ENCODE measurements around the gene PPP1R15B. TPM values are rescaled to one million over a fixed set of nuclear protein-coding genes. Genes with fewer than 3 reads are reported as not detected.

PPP1R15B gene
- total RNA-seq, 2 experiments from 2014 or later = 64.7 to 66.0 TPM

GRCh38 chr1:204361781-204362180 is 49.8 kb downstream of the PPP1R15B start:
- ATAC-seq = no peak
- H3K27ac Mint-ChIP-seq = no peak overlapping the region
- no peak for DNase-seq
- CTCF ChIA-PET = interaction anchor here (0.9 to 5.9 kb wide), 9 partner anchors 13 to 196 kb away, joined by 3 to 122 read pairs (median 23); partner anchors contain the start of genes GOLT1A and REN
- no peaks in the 10 kb centered on the region for H3K36me3 Mint-ChIP-seq (ENCODE audit: low read depth)
- H3K4me3 Mint-ChIP-seq = no peak overlapping the region
- H3K27me3 Mint-ChIP-seq (ENCODE audit: low read depth) = peaks cover 8% of the 10 kb centered on the region
- H3K4me1 Mint-ChIP-seq (ENCODE audit: low read depth) = peaks cover 12% of the 10 kb centered on the region
- POLR2A ChIA-PET = no interaction called here
- H3K9me3 Mint-ChIP-seq (ENCODE audit: insufficient read depth) = no peaks in the 10 kb centered on the region

DNA sequence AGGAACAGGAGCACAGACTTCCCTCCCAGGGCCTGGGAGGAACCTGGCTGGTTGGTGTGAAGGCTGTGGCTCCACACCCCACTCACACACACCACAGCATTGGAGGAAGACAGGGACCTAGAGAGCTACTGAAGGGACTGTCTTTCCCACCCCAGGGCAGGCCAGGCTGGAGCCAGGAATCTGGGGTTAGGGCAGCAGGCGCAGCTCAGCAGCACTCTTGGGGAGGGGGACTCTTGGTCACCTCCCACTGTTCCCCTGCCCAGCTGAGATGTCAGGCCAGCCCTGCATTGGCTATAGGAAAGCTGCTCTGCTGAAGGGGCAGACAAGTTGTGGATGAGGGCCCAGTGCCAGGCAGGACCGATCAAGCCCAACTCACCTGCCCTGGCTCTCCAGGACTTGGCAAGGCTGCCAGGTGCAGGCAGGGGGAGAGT is 50.3 kb downstream of the PPP1R15B start:
- H3K36me3 Mint-ChIP-seq (ENCODE audit: low read depth) = no peaks in the 10 kb centered on the region
- ChIA-PET CTCF (interaction anchor here (0.9 to 5.9 kb wide), 6 partner anchors 14 to 446 kb away, joined by 3 to 122 read pairs (median 36); partner anchors contain the start of genes GOLT1A and REN), POLR2A (interaction anchor here (0.6 kb wide), 1 partner anchor 133 kb away, joined by 4 read pairs; no protein-coding TSS in a partner anchor)
- no peak for ATAC-seq
- peaks cover 12% of the 10 kb centered on the region for H3K4me1 Mint-ChIP-seq (ENCODE audit: low read depth)
- no peak for DNase-seq
- no peak overlapping the region for H3K4me3 Mint-ChIP-seq
- no peaks in the 10 kb centered on the region for H3K9me3 Mint-ChIP-seq (ENCODE audit: insufficient read depth)
- no peak overlapping the region for H3K27ac Mint-ChIP-seq
- H3K27me3 Mint-ChIP-seq (ENCODE audit: low read depth) = peaks cover 8% of the 10 kb centered on the region

DNA sequence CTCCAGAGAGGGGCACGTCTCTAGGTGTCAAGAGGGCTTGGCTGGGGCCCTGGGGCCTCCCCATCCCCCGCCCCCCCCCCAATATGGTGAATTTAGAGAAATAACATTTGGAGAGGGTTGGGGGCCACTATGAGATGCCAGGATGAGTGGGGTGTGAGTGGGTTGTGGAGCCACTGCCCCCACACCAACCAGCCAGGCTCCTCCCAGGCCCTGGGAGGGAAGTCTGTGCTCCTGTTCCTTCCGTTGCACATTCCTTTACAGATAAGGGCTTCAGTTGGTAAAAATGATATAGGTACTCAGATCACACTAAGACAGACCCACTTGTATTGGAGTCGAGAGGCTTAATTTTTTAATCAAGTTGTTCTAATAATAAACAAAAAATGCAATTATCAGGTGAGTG is 51.3 kb downstream of the PPP1R15B start:
- ATAC-seq (no peak), DNase-seq (no peak)
- Mint-ChIP-seq H3K4me1 (ENCODE audit: low read depth) (peaks cover 12% of the 10 kb centered on the region), H3K9me3 (ENCODE audit: insufficient read depth) (no peaks in the 10 kb centered on the region), H3K4me3 (no peak overlapping the region), H3K36me3 (ENCODE audit: low read depth) (no peaks in the 10 kb centered on the region), H3K27ac (no peak overlapping the region), H3K27me3 (ENCODE audit: low read depth) (peaks cover 8% of the 10 kb centered on the region)
- ChIA-PET CTCF (interaction anchor here (0.8 to 5.9 kb wide), 7 partner anchors 8 to 447 kb away, joined by 3 to 122 read pairs (median 3); partner anchors contain the start of genes GOLT1A and REN), POLR2A (no interaction called here)

DNA sequence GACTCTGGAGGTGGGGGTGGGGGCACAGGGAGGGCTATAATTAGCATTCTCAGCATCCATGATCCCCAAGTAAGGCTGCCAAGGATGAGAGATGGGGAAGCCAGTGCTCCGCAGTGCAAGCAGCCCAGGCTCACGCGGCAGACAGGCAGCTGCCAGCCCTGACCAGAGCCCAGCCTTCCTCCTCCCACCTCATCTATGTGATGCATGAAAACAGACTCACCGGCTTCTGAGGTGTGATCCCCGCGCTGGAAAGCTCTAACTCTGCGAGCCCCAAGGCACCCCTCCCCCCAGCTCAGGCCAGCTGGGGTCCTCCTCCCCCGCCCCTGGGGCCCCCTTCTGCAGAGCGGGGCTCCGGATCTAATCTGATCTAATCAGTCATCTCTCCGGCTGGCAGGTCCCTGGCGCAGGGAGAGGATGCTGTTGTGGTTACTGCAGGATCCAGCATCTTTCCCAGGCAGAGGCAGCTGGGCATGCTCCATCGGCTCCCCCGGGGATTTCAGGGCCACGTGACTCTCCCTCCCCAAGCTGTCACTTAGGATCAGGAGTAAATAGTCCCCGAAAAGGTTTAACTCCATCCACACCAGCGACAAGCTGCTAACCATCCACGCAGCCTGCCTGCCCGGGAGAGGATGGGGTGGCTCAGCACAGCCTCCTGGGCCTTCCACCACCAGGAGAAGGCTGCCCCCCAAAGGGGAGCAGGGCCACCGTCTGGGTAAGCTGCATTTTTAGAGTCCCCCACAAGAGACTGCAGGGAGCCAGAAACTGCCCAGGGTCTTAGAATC is 52.0 kb downstream of the PPP1R15B start, which contains the start of gene PLEKHA6:
Gene PLEKHA6 (minus strand): TSS at position 456 of the 782 bp plus-strand sequence. CDS start 86,202 bp downstream, outside the sequence.
- ATAC-seq = no peak
- no peaks in the 10 kb centered on the region for H3K36me3 Mint-ChIP-seq (ENCODE audit: low read depth)
- DNase-seq = no peak
- H3K9me3 Mint-ChIP-seq (ENCODE audit: insufficient read depth) = no peaks in the 10 kb centered on the region
- H3K4me1 Mint-ChIP-seq (ENCODE audit: low read depth) = peaks cover 12% of the 10 kb centered on the region
- no peak within 1 kb of the TSS for H3K27ac Mint-ChIP-seq
- peaks cover 8% of the 10 kb centered on the region for H3K27me3 Mint-ChIP-seq (ENCODE audit: low read depth)
- ChIA-PET POLR2A (no interaction called here), CTCF (interaction anchor here (0.7 to 5.9 kb wide), 6 partner anchors 38 to 239 kb away, joined by 3 to 122 read pairs (median 6); partner anchors contain the start of genes GOLT1A and REN)
- H3K4me3 Mint-ChIP-seq = no peak within 1 kb of the TSS

DNA sequence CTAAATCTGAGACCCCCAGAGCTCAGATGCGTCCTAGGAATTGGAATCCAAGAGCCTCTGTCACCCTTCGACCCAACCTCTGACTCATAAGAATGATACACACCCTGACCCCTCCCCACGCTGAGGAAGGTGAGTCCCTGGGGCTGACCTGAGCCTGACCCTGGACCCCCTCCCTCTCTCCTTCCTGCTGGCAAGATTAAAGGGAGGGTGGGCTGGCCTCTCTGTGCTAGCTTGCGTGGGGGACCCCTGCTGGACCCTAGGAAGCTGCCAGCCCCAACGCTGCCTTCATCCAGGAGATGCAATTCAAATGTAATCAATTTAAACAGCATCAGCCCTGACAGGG is 52.5 kb downstream of the PPP1R15B start:
- DNase-seq (no peak), ATAC-seq (no peak)
- no peaks in the 10 kb centered on the region for H3K36me3 Mint-ChIP-seq (ENCODE audit: low read depth)
- POLR2A ChIA-PET = no interaction called here
- peaks cover 8% of the 10 kb centered on the region for H3K27me3 Mint-ChIP-seq (ENCODE audit: low read depth)
- no peak overlapping the region for H3K27ac Mint-ChIP-seq
- CTCF ChIA-PET = interaction anchor here (0.7 to 5.9 kb wide), 4 partner anchors 39 to 193 kb away, joined by 3 to 122 read pairs (median 36); partner anchors contain the start of genes GOLT1A and REN
- H3K4me3 Mint-ChIP-seq = no peak overlapping the region
- no peaks in the 10 kb centered on the region for H3K9me3 Mint-ChIP-seq (ENCODE audit: insufficient read depth)
- H3K4me1 Mint-ChIP-seq (ENCODE audit: low read depth) = peaks cover 12% of the 10 kb centered on the region

GRCh38 chr1:204358605-204359004 is 53.0 kb downstream of the PPP1R15B start:
- Mint-ChIP-seq H3K27me3 (ENCODE audit: low read depth) (peaks cover 8% of the 10 kb centered on the region), H3K27ac (no peak overlapping the region), H3K4me3 (no peak overlapping the region), H3K9me3 (ENCODE audit: insufficient read depth) (no peaks in the 10 kb centered on the region), H3K36me3 (ENCODE audit: low read depth) (no peaks in the 10 kb centered on the region), H3K4me1 (ENCODE audit: low read depth) (peaks cover 7% of the 10 kb centered on the region)
- ChIA-PET POLR2A (no interaction called here), CTCF (interaction anchor here (0.7 to 3.2 kb wide), 2 partner anchors 40 to 144 kb away, joined by 3 to 9 read pairs; partner anchors contain the start of gene GOLT1A)
- DNase-seq (no peak), ATAC-seq (no peak)

- POLR2A ChIA-PET = no interaction called here
- DNase-seq (no peak), ATAC-seq (no peak)
- CTCF ChIA-PET = interaction anchor here (1.0 to 1.4 kb wide), 2 partner anchors 41 to 195 kb away, joined by 3 to 4 read pairs; no protein-coding TSS in a partner anchor
- no peak overlapping the region for H3K27ac Mint-ChIP-seq
- no peaks in the 10 kb centered on the region for H3K4me1 Mint-ChIP-seq (ENCODE audit: low read depth)
- peaks cover 8% of the 10 kb centered on the region for H3K27me3 Mint-ChIP-seq (ENCODE audit: low read depth)
- H3K36me3 Mint-ChIP-seq (ENCODE audit: low read depth) = no peaks in the 10 kb centered on the region
- no peak overlapping the region for H3K4me3 Mint-ChIP-seq
- no peaks in the 10 kb centered on the region for H3K9me3 Mint-ChIP-seq (ENCODE audit: insufficient read depth)
Measured at GRCh38 chr1:204357551-204358490, 53.8 kb downstream of the PPP1R15B start.

DNA sequence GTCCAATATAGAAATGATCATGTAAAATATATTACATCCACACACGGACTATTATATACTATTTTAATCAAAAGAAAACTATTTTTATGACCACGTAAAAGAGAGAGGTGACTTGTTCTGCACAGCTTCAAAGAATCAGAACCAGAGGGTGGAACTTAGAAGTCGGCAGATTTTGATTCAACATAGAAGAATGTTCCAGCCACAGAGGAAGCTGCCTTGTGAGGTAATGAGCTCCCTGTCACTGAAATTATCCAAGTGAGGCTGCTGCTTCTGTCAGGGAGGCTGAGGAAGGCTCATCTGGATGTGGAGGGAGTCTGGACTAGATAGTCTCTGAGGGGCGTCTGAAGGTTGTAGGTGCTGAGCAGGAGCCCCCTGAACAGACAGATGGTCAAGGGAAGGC is 54.6 kb downstream of the PPP1R15B start:
- peaks cover 8% of the 10 kb centered on the region for H3K27me3 Mint-ChIP-seq (ENCODE audit: low read depth)
- no peak for DNase-seq
- H3K9me3 Mint-ChIP-seq (ENCODE audit: insufficient read depth) = no peaks in the 10 kb centered on the region
- no peaks in the 10 kb centered on the region for H3K36me3 Mint-ChIP-seq (ENCODE audit: low read depth)
- no peak for ATAC-seq
- CTCF ChIA-PET = interaction anchor here (1.0 to 1.4 kb wide), 2 partner anchors 42 to 194 kb away, joined by 3 to 4 read pairs; no protein-coding TSS in a partner anchor
- H3K4me1 Mint-ChIP-seq (ENCODE audit: low read depth) = no peaks in the 10 kb centered on the region
- no peak overlapping the region for H3K4me3 Mint-ChIP-seq
- no peak overlapping the region for H3K27ac Mint-ChIP-seq
- POLR2A ChIA-PET = no interaction called here

GRCh38 chr1:204355913-204356312 is 55.7 kb downstream of the PPP1R15B start:
- H3K27me3 Mint-ChIP-seq (ENCODE audit: low read depth) = peaks cover 8% of the 10 kb centered on the region
- POLR2A ChIA-PET = no interaction called here
- H3K4me3 Mint-ChIP-seq = no peak overlapping the region
- DNase-seq = no peak
- CTCF ChIA-PET = interaction anchor here (2.4 kb wide), 1 partner anchor 8 kb away, joined by 18 read pairs; no protein-coding TSS in a partner anchor
- ATAC-seq = no peak
- H3K36me3 Mint-ChIP-seq (ENCODE audit: low read depth) = no peaks in the 10 kb centered on the region
- no peaks in the 10 kb centered on the region for H3K9me3 Mint-ChIP-seq (ENCODE audit: insufficient read depth)
- H3K4me1 Mint-ChIP-seq (ENCODE audit: low read depth) = peaks cover 5% of the 10 kb centered on the region
- no peak overlapping the region for H3K27ac Mint-ChIP-seq

- DNase-seq = no peak
- H3K27me3 Mint-ChIP-seq (ENCODE audit: low read depth) = peaks cover 3% of the 10 kb centered on the region
- H3K27ac Mint-ChIP-seq = no peak overlapping the region
- H3K9me3 Mint-ChIP-seq (ENCODE audit: insufficient read depth) = no peaks in the 10 kb centered on the region
- H3K4me3 Mint-ChIP-seq = no peak overlapping the region
- CTCF ChIA-PET = interaction anchor here (1.0 to 2.4 kb wide), 4 partner anchors 9 to 483 kb away, joined by 3 to 18 read pairs (median 4); no protein-coding TSS in a partner anchor
- no peaks in the 10 kb centered on the region for H3K36me3 Mint-ChIP-seq (ENCODE audit: low read depth)
- ATAC-seq = no peak
- POLR2A ChIA-PET = no interaction called here
- H3K4me1 Mint-ChIP-seq (ENCODE audit: low read depth) = peaks cover 5% of the 10 kb centered on the region
Measured at GRCh38 chr1:204354579-204354978, 57.0 kb downstream of the PPP1R15B start.
